VCaP (cell line): ENCODE measurements around the gene ARMC10.

Experiments used
- H3K27ac ChIP-seq: fragments of 450-650 bp; 2 replicates; pipeline ENCODE4 v1.5.1; 2017
- CTCF ChIP-seq: fragments of 450-650 bp; conservative IDR thresholded peaks from 2 replicates; pipeline ENCODE4 v1.5.1; 2017; ENCODE audit warnings: mild to moderate bottlenecking, moderate library complexity

ARMC10 gene

GRCh38 chr7:103130901-103131624 is 56.1 kb downstream of the ARMC10 start:
- TF ChIP-seq CTCF: no peak; the same call in 1 of the 2 replicates
- peak overlapping the region; percentile 91 for H3K27ac ChIP-seq

GRCh38 chr7:103132995-103133688 is 58.2 kb downstream of the ARMC10 start:
- peak overlapping the region; percentile 18; the same call in 1 of the 2 replicates for H3K27ac ChIP-seq
- TF ChIP-seq CTCF: no peak

- peak overlapping the region; percentile 9; the same call in 1 of the 2 replicates for H3K27ac ChIP-seq
- TF ChIP-seq CTCF: no peak
Measured at GRCh38 chr7:103134836-103135554, 60.1 kb downstream of the ARMC10 start.

GRCh38 chr7:103140061-103140460 is 65.1 kb downstream of the ARMC10 start:
- no peak for TF ChIP-seq CTCF

GRCh38 chr7:103140685-103141084 is 65.7 kb downstream of the ARMC10 start:
- no peak overlapping the region for H3K27ac ChIP-seq
- no peak for TF ChIP-seq CTCF

More at GRCh38 chr7:103140061-103140460, 65.1 kb downstream of the ARMC10 start:
- no peak overlapping the region for H3K27ac ChIP-seq

GRCh38 chr7:103141753-103142404 is 66.9 kb downstream of the ARMC10 start:
- TF ChIP-seq CTCF: no peak

GRCh38 chr7:103142494-103142893 is 67.6 kb downstream of the ARMC10 start:
- H3K27ac ChIP-seq: no peak overlapping the region
- no peak for TF ChIP-seq CTCF

More at GRCh38 chr7:103141753-103142404, 66.9 kb downstream of the ARMC10 start:
- no peak overlapping the region for H3K27ac ChIP-seq
